ENCODE results near the gene MMP11. TPM values are rescaled to one million over a fixed set of nuclear protein-coding genes. Genes with fewer than 3 reads are reported as not detected.
A peak's percentile ranks its signal among the peaks of the same experiment; 100 is the strongest.

MMP11 gene
- total RNA-seq, 1 experiment from 2014 or later, result 48.2 TPM

DNA sequence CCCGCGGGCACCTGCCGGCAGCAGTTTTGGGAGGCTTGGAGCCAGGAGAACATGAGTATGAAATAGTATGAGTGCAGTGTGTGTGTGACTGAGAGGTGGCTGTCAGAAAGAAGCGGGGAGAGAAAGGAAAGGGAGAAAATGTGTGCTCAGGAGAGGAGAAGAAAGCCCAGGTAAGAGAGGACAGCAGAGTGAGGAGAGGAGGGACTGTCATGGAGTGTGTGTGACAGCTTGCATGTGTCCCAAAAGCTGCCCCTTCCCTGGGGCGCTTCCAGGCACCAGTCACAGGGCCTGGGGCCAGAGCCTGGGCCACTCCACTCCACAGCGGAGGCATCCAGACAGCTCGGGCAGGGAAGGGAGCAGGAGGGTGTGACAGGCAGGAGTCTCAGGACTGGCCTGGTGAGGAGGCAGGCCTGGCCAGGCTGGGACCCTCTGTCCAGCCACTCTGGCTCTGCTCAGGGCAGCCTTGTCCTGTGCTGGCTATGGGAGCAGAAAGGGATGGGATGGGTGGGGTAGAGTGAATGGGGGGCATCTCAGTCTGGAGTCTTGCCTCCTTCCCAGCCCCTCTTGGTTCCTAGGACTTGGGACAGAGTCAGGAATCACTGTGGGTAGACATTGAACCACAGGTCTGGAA, 949 bp downstream of the MMP11 start:
- peak overlapping the region; percentile 92 for H3K9ac ChIP-seq (ENCODE audit: low read length)
- no peaks in the 10 kb centered on the region for H3K9me3 ChIP-seq (ENCODE audit: low read length)
- no peaks in the 10 kb centered on the region for H3K36me3 ChIP-seq (ENCODE audit: insufficient read depth, low read length)
- peak; percentile 40 for DNase-seq
- H3K4me3 ChIP-seq (ENCODE audit: low read length), result peak overlapping the region; percentile 87
- H3K4me2 ChIP-seq (ENCODE audit: low read depth, low read length, poor library complexity, severe bottlenecking), result peak overlapping the region; percentile 68
- peaks cover 20% of the 10 kb centered on the region; the same call in 1 of the 2 replicates for H3K79me2 ChIP-seq (ENCODE audit: low read length)
- peak overlapping the region; percentile 81 for H3K27ac ChIP-seq (ENCODE audit: low read length)
- H2AFZ ChIP-seq (ENCODE audit: low read length), result no peak overlapping the region
- H3K27me3 ChIP-seq (ENCODE audit: low read length), result no peaks in the 10 kb centered on the region
- no peaks in the 10 kb centered on the region for H3K9me2 ChIP-seq (replicated peaks; ENCODE audit: insufficient read depth, low read length)
- peaks cover 52% of the 10 kb centered on the region for H3K4me1 ChIP-seq (ENCODE audit: low read length)
- peaks cover 4% of the 10 kb centered on the region; the same call in 1 of the 2 replicates for H4K20me1 ChIP-seq (ENCODE audit: insufficient read depth, low read depth, low read length)

DNA sequence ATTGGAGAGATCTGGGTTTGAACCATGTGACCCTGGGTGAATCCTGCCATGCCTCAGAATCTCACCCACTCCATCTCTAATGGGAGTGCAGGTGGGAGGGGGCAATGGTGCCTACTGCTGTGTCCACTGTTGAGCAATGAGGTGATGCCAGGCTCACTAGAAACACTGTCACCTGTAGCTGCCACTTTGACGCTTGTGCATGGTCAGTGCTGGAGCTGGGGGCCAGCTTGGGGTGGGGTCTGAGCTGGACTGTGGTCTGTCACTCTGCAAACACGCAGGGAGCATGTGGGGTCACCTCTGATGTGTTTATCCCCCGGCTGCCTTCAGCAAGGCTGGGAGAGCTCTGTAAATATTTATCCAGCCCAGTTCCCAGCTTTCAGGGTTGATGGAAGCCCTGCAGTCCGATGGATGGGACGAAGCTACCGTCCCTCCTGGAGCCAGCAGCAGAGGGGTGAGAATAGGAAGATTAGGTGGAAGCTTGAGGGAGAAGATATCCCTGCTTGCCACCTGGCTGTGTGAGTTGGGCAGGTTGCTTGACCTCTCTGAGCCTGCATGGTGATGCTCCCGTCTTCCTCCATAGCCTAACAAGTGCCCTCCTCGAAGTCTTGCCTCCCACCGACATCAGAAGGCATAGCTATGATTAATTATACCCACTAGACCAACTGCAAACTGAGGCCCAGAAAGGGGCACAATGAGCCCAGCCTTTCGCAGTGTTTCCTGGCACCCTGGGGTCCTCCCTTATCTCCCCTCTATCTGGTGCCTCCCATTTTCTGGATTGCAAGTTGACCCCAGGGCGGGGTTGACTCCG, 1.7 kb downstream of the MMP11 start:
- no peaks in the 10 kb centered on the region for H3K36me3 ChIP-seq (ENCODE audit: insufficient read depth, low read length)
- H3K79me2 ChIP-seq (ENCODE audit: low read length), result peaks cover 20% of the 10 kb centered on the region; the same call in 1 of the 2 replicates
- H3K9me3 ChIP-seq (ENCODE audit: low read length), result no peaks in the 10 kb centered on the region
- H3K4me1 ChIP-seq (ENCODE audit: low read length), result peaks cover 44% of the 10 kb centered on the region
- H3K27me3 ChIP-seq (ENCODE audit: low read length), result no peaks in the 10 kb centered on the region
- peak overlapping the region; percentile 68 for H3K4me2 ChIP-seq (ENCODE audit: low read depth, low read length, poor library complexity, severe bottlenecking)
- H3K9me2 ChIP-seq (replicated peaks; ENCODE audit: insufficient read depth, low read length), result no peaks in the 10 kb centered on the region
- H2AFZ ChIP-seq (ENCODE audit: low read length), result no peak overlapping the region
- H3K27ac ChIP-seq (ENCODE audit: low read length), result peak overlapping the region; percentile 81
- peak overlapping the region; percentile 87; the same call in 1 of the 2 replicates for H3K4me3 ChIP-seq (ENCODE audit: low read length)
- H4K20me1 ChIP-seq (ENCODE audit: insufficient read depth, low read depth, low read length), result peaks cover 4% of the 10 kb centered on the region; the same call in 1 of the 2 replicates
- peak overlapping the region; percentile 92 for H3K9ac ChIP-seq (ENCODE audit: low read length)
- peak; percentile 45 for DNase-seq

DNA sequence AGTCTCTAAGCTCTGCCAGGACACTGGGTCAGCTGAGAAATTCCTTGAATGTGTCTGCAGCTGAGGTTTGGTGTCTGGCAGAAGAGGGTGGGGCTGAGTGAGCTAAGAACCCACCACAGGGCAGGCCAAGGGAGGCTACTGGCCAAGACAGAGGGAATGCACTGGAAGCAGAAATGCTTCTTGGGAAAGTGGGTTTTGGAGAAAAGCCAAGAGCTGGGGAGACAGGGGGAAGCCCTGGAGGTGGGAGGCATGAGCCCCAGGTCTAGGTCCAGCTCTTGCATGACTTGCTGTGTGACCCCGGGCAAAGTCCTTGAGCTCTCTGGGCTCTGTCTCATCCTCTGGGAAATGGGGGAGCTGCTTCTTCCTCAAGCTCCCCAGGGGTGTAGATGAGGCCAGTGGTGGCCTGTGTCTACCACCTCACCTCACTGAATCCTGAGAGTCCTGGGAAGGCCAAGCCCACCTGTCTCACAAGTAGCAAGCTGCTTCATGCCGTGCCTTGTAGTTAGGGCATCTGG, 2.3 kb downstream of the MMP11 start:
- Histone ChIP-seq H3K4me3 (ENCODE audit: low read length) (no peak overlapping the region), H3K9ac (ENCODE audit: low read length) (0 out of 2 replicates have a peak overlapping the region, but pooled peaks have one; percentile 15)

GRCh38 chr22:23775779-23776375, 3.2 kb downstream of the MMP11 start:
- Histone ChIP-seq H3K4me3 (ENCODE audit: low read length) (no peak overlapping the region), H3K9me3 (ENCODE audit: low read length) (no peaks in the 10 kb centered on the region), H3K36me3 (ENCODE audit: insufficient read depth, low read length) (0 out of 2 replicates have a peak, but pooled peaks cover 7% of the 10 kb centered on the region), H3K9me2 (replicated peaks; ENCODE audit: insufficient read depth, low read length) (no peaks in the 10 kb centered on the region), H3K27ac (ENCODE audit: low read length) (no peak overlapping the region), H3K4me2 (ENCODE audit: low read depth, low read length, poor library complexity, severe bottlenecking) (no peak overlapping the region), H4K20me1 (ENCODE audit: insufficient read depth, low read depth, low read length) (peaks cover 4% of the 10 kb centered on the region; the same call in 1 of the 2 replicates), H3K27me3 (ENCODE audit: low read length) (no peaks in the 10 kb centered on the region), H3K9ac (ENCODE audit: low read length) (no peak overlapping the region), H3K4me1 (ENCODE audit: low read length) (peaks cover 30% of the 10 kb centered on the region), H3K79me2 (ENCODE audit: low read length) (peaks cover 20% of the 10 kb centered on the region; the same call in 1 of the 2 replicates), H2AFZ (ENCODE audit: low read length) (no peak overlapping the region)
- peak; percentile 49 for DNase-seq

More for the DNA sequence above, 2.3 kb downstream of the MMP11 start:
- Histone ChIP-seq H3K27me3 (ENCODE audit: low read length) (no peaks in the 10 kb centered on the region), H3K4me2 (ENCODE audit: low read depth, low read length, poor library complexity, severe bottlenecking) (no peak overlapping the region), H4K20me1 (ENCODE audit: insufficient read depth, low read depth, low read length) (peaks cover 4% of the 10 kb centered on the region; the same call in 1 of the 2 replicates), H3K4me1 (ENCODE audit: low read length) (peaks cover 38% of the 10 kb centered on the region), H3K79me2 (ENCODE audit: low read length) (peaks cover 20% of the 10 kb centered on the region; the same call in 1 of the 2 replicates), H3K9me3 (ENCODE audit: low read length) (no peaks in the 10 kb centered on the region), H2AFZ (ENCODE audit: low read length) (no peak overlapping the region), H3K9me2 (replicated peaks; ENCODE audit: insufficient read depth, low read length) (no peaks in the 10 kb centered on the region), H3K27ac (ENCODE audit: low read length) (peak overlapping the region; percentile 32; the same call in 1 of the 2 replicates), H3K36me3 (ENCODE audit: insufficient read depth, low read length) (0 out of 2 replicates have a peak, but pooled peaks cover 2% of the 10 kb centered on the region)
- DNase-seq, result peak; percentile 55

- Histone ChIP-seq H3K36me3 (ENCODE audit: insufficient read depth, low read length) (0 out of 2 replicates have a peak, but pooled peaks cover 7% of the 10 kb centered on the region), H2AFZ (ENCODE audit: low read length) (no peak overlapping the region), H3K4me2 (ENCODE audit: low read depth, low read length, poor library complexity, severe bottlenecking) (no peak overlapping the region), H3K9me2 (replicated peaks; ENCODE audit: insufficient read depth, low read length) (no peaks in the 10 kb centered on the region), H3K27me3 (ENCODE audit: low read length) (no peaks in the 10 kb centered on the region), H3K9me3 (ENCODE audit: low read length) (no peaks in the 10 kb centered on the region), H3K79me2 (ENCODE audit: low read length) (peaks cover 19% of the 10 kb centered on the region; the same call in 1 of the 2 replicates), H3K9ac (ENCODE audit: low read length) (no peak overlapping the region), H3K4me1 (ENCODE audit: low read length) (peaks cover 15% of the 10 kb centered on the region), H4K20me1 (ENCODE audit: insufficient read depth, low read depth, low read length) (peaks cover 4% of the 10 kb centered on the region; the same call in 1 of the 2 replicates), H3K4me3 (ENCODE audit: low read length) (no peak overlapping the region), H3K27ac (ENCODE audit: low read length) (no peak overlapping the region)
- DNase-seq, result peak; percentile 42
These were observed 5.3 kb downstream of the MMP11 start for GRCh38 chr22:23777776-23778576.

- no peak overlapping the region for H3K9ac ChIP-seq (ENCODE audit: low read length)
- H3K4me3 ChIP-seq (ENCODE audit: low read length), result no peak overlapping the region
- H3K9me3 ChIP-seq (ENCODE audit: low read length), result no peaks in the 10 kb centered on the region
- peaks cover 15% of the 10 kb centered on the region; the same call in 1 of the 2 replicates for H3K79me2 ChIP-seq (ENCODE audit: low read length)
- H3K4me1 ChIP-seq (ENCODE audit: low read length), result peaks cover 11% of the 10 kb centered on the region
- DNase-seq, result no peak
- no peaks in the 10 kb centered on the region for H3K27me3 ChIP-seq (ENCODE audit: low read length)
- H2AFZ ChIP-seq (ENCODE audit: low read length), result no peak overlapping the region
- H4K20me1 ChIP-seq (ENCODE audit: insufficient read depth, low read depth, low read length), result peaks cover 4% of the 10 kb centered on the region; the same call in 1 of the 2 replicates
- H3K27ac ChIP-seq (ENCODE audit: low read length), result no peak overlapping the region
- H3K4me2 ChIP-seq (ENCODE audit: low read depth, low read length, poor library complexity, severe bottlenecking), result no peak overlapping the region
- H3K36me3 ChIP-seq (ENCODE audit: insufficient read depth, low read length), result 0 out of 2 replicates have a peak, but pooled peaks cover 7% of the 10 kb centered on the region
- no peaks in the 10 kb centered on the region for H3K9me2 ChIP-seq (replicated peaks; ENCODE audit: insufficient read depth, low read length)
These were observed 5.9 kb downstream of the MMP11 start for GRCh38 chr22:23778577-23778900.

- Histone ChIP-seq H3K9me3 (ENCODE audit: low read length) (no peaks in the 10 kb centered on the region), H3K27me3 (ENCODE audit: low read length) (no peaks in the 10 kb centered on the region), H3K4me1 (ENCODE audit: low read length) (peaks cover 6% of the 10 kb centered on the region), H3K27ac (ENCODE audit: low read length) (no peak overlapping the region), H2AFZ (ENCODE audit: low read length) (no peak overlapping the region), H3K36me3 (ENCODE audit: insufficient read depth, low read length) (0 out of 2 replicates have a peak, but pooled peaks cover 7% of the 10 kb centered on the region), H4K20me1 (ENCODE audit: insufficient read depth, low read depth, low read length) (peaks cover 2% of the 10 kb centered on the region; the same call in 1 of the 2 replicates), H3K4me2 (ENCODE audit: low read depth, low read length, poor library complexity, severe bottlenecking) (no peak overlapping the region), H3K9me2 (replicated peaks; ENCODE audit: insufficient read depth, low read length) (no peaks in the 10 kb centered on the region), H3K9ac (ENCODE audit: low read length) (no peak overlapping the region), H3K79me2 (ENCODE audit: low read length) (peaks cover 9% of the 10 kb centered on the region; the same call in 1 of the 2 replicates), H3K4me3 (ENCODE audit: low read length) (no peak overlapping the region)
- no peak for DNase-seq
These were observed 6.4 kb downstream of the MMP11 start for GRCh38 chr22:23779083-23779482.
